Heart left ventricle (tissue), 16 donors: ENCODE data around the gene FERMT3. TPM values are rescaled to one million over a fixed set of nuclear protein-coding genes. Genes with fewer than 3 reads are reported as not detected.

ENCODE experiments used
- ATAC-seq, 4 donors: fragments of 200-7000 bp; cut with Tn5 transposase; one replicate each; pipeline ENCODE4 v1.9.1; 2020 to 2022; ENCODE audit warnings: moderate library complexity in 4 of 4, mild to moderate bottlenecking in 3 of 4, moderate number of reproducible peaks in 1 of 4
- DNase-seq, 5 donors: peaks; one replicate each; pipeline ENCODE4 v3.0.0-alpha.2; 2020
- H3K27ac ChIP-seq, 12 donors: fragments of 200-600 bp; sonication (generic) in 4 of 12; one replicate each; pipeline versions ENCODE4 v1.5.0 to v1.8.0; 2016 to 2022; ENCODE audit warnings: mild to moderate bottlenecking in 2 of 12
- H3K27me3 ChIP-seq, 9 donors: fragments of 200-600 bp; sonication (generic) in 2 of 9; one replicate each; pipeline versions ENCODE4 v1.5.1 to v1.8.0; 2016 to 2022; ENCODE audit warnings: mild to moderate bottlenecking in 3 of 9
- H3K36me3 ChIP-seq, 9 donors: fragments of 200-600 bp; sonication (generic) in 2 of 9; one replicate each; pipeline versions ENCODE4 v1.5.0 to v1.8.0; 2018 to 2022; ENCODE audit warnings: mild to moderate bottlenecking in 2 of 9
- H3K4me1 ChIP-seq, 12 donors: fragments of 200-600 bp; sonication (generic) in 4 of 12; one replicate each; pipeline versions ENCODE4 v1.5.0 to v1.8.0; 2016 to 2022; ENCODE audit warnings: mild to moderate bottlenecking in 3 of 12
- H3K4me3 ChIP-seq, 12 donors: fragments of 200-600 bp; sonication (generic) in 4 of 12; one replicate each; pipeline versions ENCODE4 v1.5.0 to v1.8.0; 2017 to 2022; ENCODE audit warnings: mild to moderate bottlenecking in 9 of 12, moderate library complexity in 4 of 12
- H3K9me3 ChIP-seq, 12 donors: fragments of 200-600 bp; sonication (generic) in 4 of 12; one replicate each; pipeline versions ENCODE4 v1.5.0 to v1.8.0; 2016 to 2022; ENCODE audit warnings: mild to moderate bottlenecking in 1 of 12
- POLR2A ChIP-seq, 2 donors: fragments of 450-650 bp; IDR thresholded peaks; one replicate each; pipeline ENCODE4 v1.6.1; 2017; ENCODE audit warnings: antibody characterized with exemption in 2 of 2, mild to moderate bottlenecking in 2 of 2, moderate library complexity in 2 of 2
- WGBS, 4 donors: extraction: QIAGEN DNeasy Blood & Tissue Kit in 2 of 4; methylation state at CpG; one replicate each; pipeline versions ENCODE4 v1.1.5 to v1.1.7; 2013 to 2018; 5-methylcytosine and 5-hydroxymethylcytosine counted together
- intact Hi-C, 10 donors: fragments of 100-400 bp; cut with DNase I; formaldehyde crosslinking; loops; one replicate each; pipeline versions ENCODE4 v1.11.1 to v1.14.2; 2022
- polyA plus RNA-seq, 2 donors: library from polyadenylated mRNA; stranded (reverse); fragments of 200-250 nt; gene quantifications; one replicate each; pipeline ENCODE4 v1.2.3, GENCODE V29; 2013
- total RNA-seq, 9 donors: library from RNA; depleted of rRNA in 2 of 9; stranded (reverse); fragments of >200 nt in 2 of 9; fragmentation: NEBNext Ultra II Directional in 3 of 9; extraction: Animal tissue kit (Norgen Biotek cat#: 25700) in 3 of 9; gene quantifications; one replicate each; pipeline versions ENCODE4 v1.1.0 to v1.2.4, GENCODE V29; 2016 to 2023
- TF ChIP-seq, protein P1 (sequence below), 12 donors: fragments of 200-600 bp; sonication (generic) in 4 of 12; IDR thresholded peaks; one replicate each; pipeline versions ENCODE4 v1.5.0 to v1.8.0; 2018 to 2022; ENCODE audit warnings: antibody characterized with exemption in 12 of 12, mild to moderate bottlenecking in 5 of 12
- donor health status: ischemic (EF 13 %, LVEDD 7.1; RV severe dilation, severe dysfunction).
- donor health status: healthy with polysubstance abuse.
- donor health status: DM: no; HTN: yes; CAD: no.
- donor health status: DM: no; HTN: no; CAD: no.
- donor health status: ischemic (EF 25% LVEDD 6.9; RV normal size, moderate dysfunction).
- donor health status: ischemic (EF 25% LVEDD 5.7; RV mildly dilated, moderate dysfunction).
- donor health status: healthy.
- donor health status: DM: yes; HTN: yes; CAD: no.
- donor health status: ischemic (EF 35%, LVEDD 5.7; RV mildly dilated, moderate dysfunction).
- donor health status: nonischemic (EF 11% LVEDD 7.7; RV severe dilation, severe dysfunction).
- donor health status: DM: yes; HTN: yes; CAD: no.
- donor health status: PGD.
- donor health status: ischemic (EF 29% LVEDD 5.4; RV normal size, mild dysfunction).
- donor health status: nonischemic (EF 23%, LVEDD 6.1; RV moderate dilation, normal function).

The FERMT3 gene
- total and polyA plus RNA-seq, 11 donors: 2.8 to 71.5 (median 5.7) TPM

- no peaks in the 10 kb centered on the region for H3K9me3 ChIP-seq
- peaks cover 0 to 18% (median 4%) of the 10 kb centered on the region in 9 donors for H3K36me3 ChIP-seq
- 70 to 83% (median 76%) methylated on average over 3 of the region's 3 CpGs for WGBS, 4 donors
- ATAC-seq (no peak), DNase-seq (peak in 1 of 5 donors; percentile 30)
- peak overlapping the region in 10 of 12 donors; percentile 86 to 98 (median 96) for H3K27ac ChIP-seq
- TF ChIP-seq, protein P1, sequence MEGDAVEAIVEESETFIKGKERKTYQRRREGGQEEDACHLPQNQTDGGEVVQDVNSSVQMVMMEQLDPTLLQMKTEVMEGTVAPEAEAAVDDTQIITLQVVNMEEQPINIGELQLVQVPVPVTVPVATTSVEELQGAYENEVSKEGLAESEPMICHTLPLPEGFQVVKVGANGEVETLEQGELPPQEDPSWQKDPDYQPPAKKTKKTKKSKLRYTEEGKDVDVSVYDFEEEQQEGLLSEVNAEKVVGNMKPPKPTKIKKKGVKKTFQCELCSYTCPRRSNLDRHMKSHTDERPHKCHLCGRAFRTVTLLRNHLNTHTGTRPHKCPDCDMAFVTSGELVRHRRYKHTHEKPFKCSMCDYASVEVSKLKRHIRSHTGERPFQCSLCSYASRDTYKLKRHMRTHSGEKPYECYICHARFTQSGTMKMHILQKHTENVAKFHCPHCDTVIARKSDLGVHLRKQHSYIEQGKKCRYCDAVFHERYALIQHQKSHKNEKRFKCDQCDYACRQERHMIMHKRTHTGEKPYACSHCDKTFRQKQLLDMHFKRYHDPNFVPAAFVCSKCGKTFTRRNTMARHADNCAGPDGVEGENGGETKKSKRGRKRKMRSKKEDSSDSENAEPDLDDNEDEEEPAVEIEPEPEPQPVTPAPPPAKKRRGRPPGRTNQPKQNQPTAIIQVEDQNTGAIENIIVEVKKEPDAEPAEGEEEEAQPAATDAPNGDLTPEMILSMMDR (IDR thresholded peaks at IDR 0.05): no peak
- no peak for TF ChIP-seq POLR2A (IDR thresholded peaks at IDR 0.05)
- H3K27me3 ChIP-seq: no peaks in the 10 kb centered on the region
- intact Hi-C loops: loop anchor here in 2 of 10 donors (2.0 to 5.0 kb wide), 2 partner anchors 40 to 41 kb away; partner anchors contain the start of gene STIP1 (in 2 of the 2)
- H3K4me3 ChIP-seq: peak overlapping the region in 10 of 12 donors; percentile 56 to 94 (median 83)
- H3K4me1 ChIP-seq: peaks cover 3 to 71% (median 46%) of the 10 kb centered on the region in 12 donors
Observed at GRCh38 chr11:64227405-64227956, 21.0 kb downstream of the FERMT3 start.

DNA sequence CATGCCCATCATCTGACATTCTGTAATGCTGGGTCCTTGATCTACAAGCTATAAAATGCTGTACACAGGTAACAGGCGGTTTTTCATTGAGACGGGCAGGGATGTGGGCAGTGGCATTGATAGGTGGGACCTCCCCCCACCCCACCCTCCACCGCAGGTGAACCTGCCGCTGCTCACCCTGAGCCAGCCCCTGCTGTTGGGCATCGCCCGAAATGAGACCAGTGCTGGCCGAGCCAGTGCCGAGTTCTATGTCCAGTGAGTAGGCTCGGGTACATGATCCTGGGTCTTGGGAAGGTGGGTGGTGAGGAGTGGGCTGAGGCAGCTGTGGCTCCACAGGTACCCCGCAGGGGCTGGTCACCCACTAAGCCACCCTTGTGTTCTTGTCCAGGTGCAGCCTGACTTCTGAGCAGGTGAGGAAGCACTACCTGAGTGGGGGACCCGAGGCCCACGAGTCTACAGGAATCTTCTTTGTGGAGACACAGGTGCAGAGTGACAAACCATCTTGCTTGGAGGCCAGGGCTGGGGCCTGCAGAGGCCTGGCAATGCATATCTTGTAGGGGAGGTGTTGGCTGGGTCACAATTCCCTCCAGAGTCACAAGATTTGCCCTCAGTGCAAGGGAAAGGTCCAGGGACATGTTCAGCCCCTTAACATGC is 22.7 kb downstream of the FERMT3 start:
- intact Hi-C loops: loop anchor here in 1 of 10 donors (5.0 kb wide), 1 partner anchor 42 kb away; the partner anchor contains the start of gene STIP1
- 87 to 91% (median 90%) methylated on average over 8 to 12 of the region's 12 CpGs for WGBS, 4 donors

DNA sequence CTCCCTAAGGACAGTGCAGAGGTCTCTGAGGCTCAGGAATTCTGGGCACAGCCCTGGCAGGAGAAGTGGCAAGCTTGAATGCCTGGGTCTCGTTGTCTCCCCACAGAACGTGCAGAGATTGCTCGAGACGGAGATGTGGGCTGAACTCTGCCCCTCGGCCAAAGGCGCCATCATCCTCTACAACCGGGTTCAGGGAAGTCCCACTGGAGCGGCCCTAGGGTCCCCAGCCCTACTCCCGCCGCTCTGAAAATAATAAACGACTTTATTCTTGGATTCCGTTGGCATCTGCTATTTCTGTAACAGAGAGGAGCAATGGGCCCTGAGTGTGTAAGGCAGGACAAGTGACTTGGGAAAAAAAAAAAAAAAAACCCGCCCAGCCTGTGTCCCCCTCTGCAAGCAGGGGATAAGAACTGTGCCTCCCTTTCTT is 23.2 kb downstream of the FERMT3 start:
- ATAC-seq: no peak
- peak in 2 of 5 donors; percentile 28 to 47 for DNase-seq
- Histone ChIP-seq H3K9me3 (no peaks in the 10 kb centered on the region), H3K4me3 (peak overlapping the region; percentile 48 to 86 (median 78)), H3K27me3 (no peaks in the 10 kb centered on the region), H3K36me3 (no peaks in the 10 kb centered on the region), H3K4me1 (peaks cover 3 to 73% (median 53%) of the 10 kb centered on the region in 12 donors), H3K27ac (peak overlapping the region; percentile 92 to 98 (median 98))
- TF ChIP-seq, protein P1 (IDR thresholded peaks at IDR 0.05): no peak
- TF ChIP-seq POLR2A (IDR thresholded peaks at IDR 0.05): no peak
- 15 to 33% (median 31%) methylated on average over 6 to 13 of the region's 13 CpGs for WGBS, 4 donors
- intact Hi-C loops: loop anchor here in 1 of 10 donors (5.0 kb wide), 1 partner anchor 42 kb away; the partner anchor contains the start of gene STIP1

More for the DNA sequence above, 22.7 kb downstream of the FERMT3 start:
- DNase-seq (peak in 3 of 5 donors; percentile 9 to 37 (median 25)), ATAC-seq (no peak)
- peaks cover 3 to 75% (median 54%) of the 10 kb centered on the region in 12 donors for H3K4me1 ChIP-seq
- TF ChIP-seq, protein P1 (IDR thresholded peaks at IDR 0.05): no peak
- TF ChIP-seq POLR2A (IDR thresholded peaks at IDR 0.05): no peak
- H3K27ac ChIP-seq: peak overlapping the region in 11 of 12 donors; percentile 92 to 98 (median 97)
- peak overlapping the region in 5 of 12 donors; percentile 68 to 86 (median 76) for H3K4me3 ChIP-seq
- H3K36me3 ChIP-seq: peaks cover 0 to 2% (median 0%) of the 10 kb centered on the region in 9 donors
- H3K27me3 ChIP-seq: no peaks in the 10 kb centered on the region
- no peaks in the 10 kb centered on the region for H3K9me3 ChIP-seq
